Adipocyte (in vitro differentiated cells): ENCODE data around the gene NDUFS8.

ENCODE experiments used
- DNase-seq: peaks from one replicate; pipeline ENCODE4 v3.0.0-alpha.2; 2015; ENCODE audit warnings: low read depth
- H3K27me3 ChIP-seq: replicated peaks from 2 replicates; pipeline ENCODE4 v1.7.0; 2013; ENCODE audit warnings: mild to moderate bottlenecking, low read length, moderate library complexity; ENCODE audit not compliant: control insufficient read depth, insufficient read depth
- H3K36me3 ChIP-seq: 2 replicates; pipeline ENCODE4 v1.7.0; 2013; ENCODE audit warnings: low read length, mild to moderate bottlenecking, moderate library complexity; ENCODE audit not compliant: control insufficient read depth, insufficient read depth, severe bottlenecking
- H3K4me1 ChIP-seq: 2 replicates; pipeline ENCODE4 v1.7.0; 2013; ENCODE audit warnings: mild to moderate bottlenecking, low read length, moderate library complexity; ENCODE audit not compliant: control insufficient read depth, insufficient read depth
- H3K4me3 ChIP-seq: 2 replicates; pipeline ENCODE4 v1.7.0; 2013; ENCODE audit warnings: mild to moderate bottlenecking, low read length, moderate library complexity
- H3K9ac ChIP-seq: 2 replicates; pipeline ENCODE4 v1.7.0; 2013; ENCODE audit warnings: mild to moderate bottlenecking, low read length, moderate library complexity
- H3K9me3 ChIP-seq: 2 replicates; pipeline ENCODE4 v1.7.0; 2013; ENCODE audit warnings: mild to moderate bottlenecking, low read length, moderate library complexity; ENCODE audit not compliant: control insufficient read depth

NDUFS8 gene

GRCh38 chr11:68006606-68007166 is 23.8 kb upstream of the NDUFS8 start:
- Histone ChIP-seq H3K9ac (no peak overlapping the region), H3K27me3 (no peaks in the 10 kb centered on the region), H3K4me3 (no peak overlapping the region), H3K9me3 (no peaks in the 10 kb centered on the region), H3K36me3 (no peaks in the 10 kb centered on the region), H3K4me1 (peaks cover 24% of the 10 kb centered on the region)
- DNase-seq, result no peak

- Histone ChIP-seq H3K9me3 (no peaks in the 10 kb centered on the region), H3K27me3 (no peaks in the 10 kb centered on the region), H3K4me3 (no peak overlapping the region), H3K4me1 (peaks cover 33% of the 10 kb centered on the region), H3K9ac (no peak overlapping the region), H3K36me3 (no peaks in the 10 kb centered on the region)
- no peak for DNase-seq
Measured at GRCh38 chr11:68007498-68008380, 22.7 kb upstream of the NDUFS8 start.

GRCh38 chr11:68008381-68009337 is 21.8 kb upstream of the NDUFS8 start:
- Histone ChIP-seq H3K36me3 (no peaks in the 10 kb centered on the region), H3K27me3 (no peaks in the 10 kb centered on the region), H3K4me3 (no peak overlapping the region), H3K9ac (no peak overlapping the region), H3K4me1 (peaks cover 43% of the 10 kb centered on the region), H3K9me3 (no peaks in the 10 kb centered on the region)
- DNase-seq, result no peak

- peak; percentile 48 for DNase-seq
- H3K27me3 ChIP-seq, result no peaks in the 10 kb centered on the region
- H3K4me3 ChIP-seq, result peak overlapping the region; percentile 79
- peaks cover 51% of the 10 kb centered on the region for H3K4me1 ChIP-seq
- peak overlapping the region; percentile 89 for H3K9ac ChIP-seq
- no peaks in the 10 kb centered on the region for H3K36me3 ChIP-seq
- no peaks in the 10 kb centered on the region for H3K9me3 ChIP-seq
Measured at GRCh38 chr11:68009391-68010089, 20.9 kb upstream of the NDUFS8 start.

- Histone ChIP-seq H3K4me1 (peaks cover 57% of the 10 kb centered on the region), H3K9me3 (no peaks in the 10 kb centered on the region), H3K9ac (peak within 1 kb of the TSS; percentile 89), H3K27me3 (no peaks in the 10 kb centered on the region), H3K36me3 (no peaks in the 10 kb centered on the region), H3K4me3 (peak within 1 kb of the TSS; percentile 79)
- DNase-seq, result peak; percentile 97
Measured at GRCh38 chr11:68010090-68011041, 20.1 kb upstream of the NDUFS8 start, which contains the start of gene ALDH3B1. TSS of gene ALDH3B1 (plus strand) at chr11:68010327. CDS start at chr11:68015298, 4,971 bp downstream.

GRCh38 chr11:68011051-68011943 is 19.2 kb upstream of the NDUFS8 start:
- H3K4me1 ChIP-seq, result peaks cover 57% of the 10 kb centered on the region
- no peak for DNase-seq
- H3K9me3 ChIP-seq, result no peaks in the 10 kb centered on the region
- H3K36me3 ChIP-seq, result no peaks in the 10 kb centered on the region
- no peaks in the 10 kb centered on the region for H3K27me3 ChIP-seq
- H3K9ac ChIP-seq, result peak overlapping the region; percentile 89
- peak overlapping the region; percentile 79 for H3K4me3 ChIP-seq

- H3K4me3 ChIP-seq, result no peak overlapping the region
- H3K27me3 ChIP-seq, result no peaks in the 10 kb centered on the region
- no peaks in the 10 kb centered on the region for H3K36me3 ChIP-seq
- no peaks in the 10 kb centered on the region for H3K9me3 ChIP-seq
- peak overlapping the region; percentile 58 for H3K9ac ChIP-seq
- peaks cover 62% of the 10 kb centered on the region for H3K4me1 ChIP-seq
- no peak for DNase-seq
Measured at GRCh38 chr11:68012044-68012842, 18.2 kb upstream of the NDUFS8 start.

GRCh38 chr11:68012843-68013610 is 17.5 kb upstream of the NDUFS8 start:
- Histone ChIP-seq H3K36me3 (no peaks in the 10 kb centered on the region), H3K4me3 (no peak overlapping the region), H3K9me3 (no peaks in the 10 kb centered on the region), H3K27me3 (no peaks in the 10 kb centered on the region), H3K9ac (peak overlapping the region; percentile 61), H3K4me1 (peaks cover 66% of the 10 kb centered on the region)
- DNase-seq, result peak; percentile 95
